IMR-90 (cell line): ENCODE results near the gene MARF1. TPM values are rescaled to one million over a fixed set of nuclear protein-coding genes. Genes with fewer than 3 reads are reported as not detected.

ENCODE experiments used
- ATAC-seq: fragments of 200-7000 bp; cut with Tn5 transposase; 2 replicates; pipeline ENCODE4 v1.9.1; 2020; ENCODE audit warnings: low read depth, mild to moderate bottlenecking, moderate library complexity
- BruUV-seq: library from RNA; stranded (reverse); fragments of 400-500 nt; replicated peaks from 2 replicates; lab custom pipeline; 2021; lab: Mats Ljungman, UMichigan
- CTCF ChIA-PET: fragments of 300-600 bp; formaldehyde crosslinking; extraction: SDS; loops from one replicate; lab custom pipeline; 2021; ENCODE audit warnings: antibody characterized with exemption; lab: Yijun Ruan, JAX
- POLR2A ChIA-PET: fragments of 300-600 bp; sonication (Branson Sonifier 250); formaldehyde crosslinking; loops from one replicate; lab custom pipeline; 2022; ENCODE audit warnings: antibody characterized with exemption; ENCODE audit not compliant: unreplicated experiment; lab: Charles Lee
- DNase-seq: peaks from one replicate; pipeline ENCODE4 v3.0.0; 2013
- H2AFZ ChIP-seq: replicated peaks from 2 replicates; pipeline ENCODE3; 2013; ENCODE audit warnings: low read length, mild to moderate bottlenecking; ENCODE audit not compliant: poor library complexity
- H2AK5ac ChIP-seq: 2 replicates; pipeline ENCODE4 v1.6.1; 2013; ENCODE audit warnings: low read depth, low read length, inconsistent platforms
- H2AK9ac ChIP-seq: replicated peaks from 2 replicates; pipeline ENCODE3; 2013; ENCODE audit warnings: mild to moderate bottlenecking, low read depth, low read length, moderate library complexity; ENCODE audit not compliant: poor library complexity
- H2BK120ac ChIP-seq: 2 replicates; pipeline ENCODE4 v1.6.1; 2013; ENCODE audit warnings: low read depth, low read length, inconsistent platforms
- H2BK15ac ChIP-seq: 3 replicates; pipeline ENCODE4 v1.6.1; 2013; ENCODE audit warnings: low read depth, low read length, inconsistent platforms
- H2BK20ac ChIP-seq: 2 replicates; pipeline ENCODE4 v1.6.1; 2013; ENCODE audit warnings: low read depth, mild to moderate bottlenecking, inconsistent platforms, low read length, moderate library complexity
- H2BK5ac ChIP-seq: 2 replicates; pipeline ENCODE4 v1.6.1; 2013; ENCODE audit warnings: mild to moderate bottlenecking, low read depth, low read length, inconsistent platforms; ENCODE audit not compliant: poor library complexity, severe bottlenecking
- H3K14ac ChIP-seq: replicated peaks from 2 replicates; pipeline ENCODE4 v1.6.1; 2013; ENCODE audit warnings: low read depth, low read length, inconsistent platforms
- H3K18ac ChIP-seq: 2 replicates; pipeline ENCODE4 v1.6.1; 2013; ENCODE audit warnings: low read depth, low read length, control low read depth
- H3K23ac ChIP-seq: 2 replicates; pipeline ENCODE4 v1.6.1; 2013; ENCODE audit warnings: low read depth, low read length, inconsistent platforms
- H3K27ac ChIP-seq: 2 replicates; pipeline ENCODE4 v1.5.1; 2013; ENCODE audit warnings: mild to moderate bottlenecking, control low read depth, low read length; ENCODE audit not compliant: insufficient read depth
- H3K27me3 ChIP-seq: 2 replicates; pipeline ENCODE4 v1.6.1; 2013; ENCODE audit warnings: low read length; ENCODE audit not compliant: control insufficient read depth, insufficient read depth
- H3K36me3 ChIP-seq: 2 replicates; pipeline ENCODE4 v1.6.1; 2013; ENCODE audit warnings: low read length, mixed read lengths; ENCODE audit not compliant: control insufficient read depth, insufficient read depth
- H3K4ac ChIP-seq: 2 replicates; pipeline ENCODE4 v1.6.1; 2013; ENCODE audit warnings: low read depth, low read length, inconsistent platforms
- H3K4me1 ChIP-seq: 2 replicates; pipeline ENCODE4 v1.6.1; 2013; ENCODE audit warnings: low read length, mixed read lengths; ENCODE audit not compliant: control insufficient read depth, insufficient read depth
- H3K4me2 ChIP-seq: 2 replicates; pipeline ENCODE4 v1.6.1; 2013; ENCODE audit warnings: low read depth, mild to moderate bottlenecking, control low read depth, low read length, moderate library complexity
- H3K4me3 ChIP-seq: 2 replicates; pipeline ENCODE4 v1.5.1; 2013; ENCODE audit warnings: low read depth, mild to moderate bottlenecking, control low read depth, low read length, moderate library complexity; ENCODE audit not compliant: insufficient read depth
- H3K56ac ChIP-seq: 2 replicates; pipeline ENCODE4 v1.6.1; 2013; ENCODE audit warnings: low read length, inconsistent platforms; ENCODE audit not compliant: insufficient read depth; ENCODE audit errors: extremely low read depth
- H3K79me1 ChIP-seq, 2 experiments: 2 replicates each; pipeline ENCODE4 v1.6.1; 2013; ENCODE audit warnings: low read length in 2 of 2, inconsistent platforms in 1 of 2, low read depth in 1 of 2
- H3K9ac ChIP-seq: 2 replicates; pipeline ENCODE4 v1.6.1; 2013; ENCODE audit warnings: low read depth, low read length, control low read depth
- H3K9me1 ChIP-seq: 2 replicates; pipeline ENCODE4 v1.6.1; 2013; ENCODE audit warnings: low read length, inconsistent platforms; ENCODE audit not compliant: insufficient read depth
- H3K9me3 ChIP-seq: 2 replicates; pipeline ENCODE4 v1.6.1; 2013; ENCODE audit warnings: low read length; ENCODE audit not compliant: control insufficient read depth, insufficient read depth
- H4K20me1 ChIP-seq: 2 replicates; pipeline ENCODE4 v1.6.1; 2013; ENCODE audit warnings: low read length, inconsistent platforms; ENCODE audit not compliant: insufficient read depth
- H4K5ac ChIP-seq: 2 replicates; pipeline ENCODE4 v1.6.1; 2013; ENCODE audit warnings: mild to moderate bottlenecking, low read depth, low read length, control low read depth
- H4K8ac ChIP-seq, 2 experiments: 2 replicates each; pipeline ENCODE4 v1.6.1; 2013; ENCODE audit warnings: low read depth in 2 of 2, low read length in 2 of 2, control low read depth in 1 of 2, inconsistent platforms in 1 of 2
- H4K91ac ChIP-seq: 2 replicates; pipeline ENCODE4 v1.6.1; 2013; ENCODE audit warnings: low read depth, low read length, inconsistent platforms; ENCODE audit not compliant: insufficient read depth
- CHD1 ChIP-seq: IDR thresholded peaks from 2 replicates; pipeline ENCODE4 v1.6.1; 2012; ENCODE audit warnings: low read depth, low read length, improper control_type of control experiment
- MAZ ChIP-seq: IDR thresholded peaks from 2 replicates; pipeline ENCODE4 v1.6.1; 2012; ENCODE audit warnings: low read depth, mild to moderate bottlenecking, low read length, improper control_type of control experiment, moderate library complexity, borderline replicate concordance
- WGBS, 2 experiments: methylation state at CpG; one replicate each; pipeline versions ENCODE4 v1.1.5 to v1.1.7; 2013; ENCODE audit warnings: missing lambda C conversion rate in 2 of 2; ENCODE audit not compliant: insufficient read length in 1 of 2; ENCODE audit errors: extremely low coverage in 2 of 2; 5-methylcytosine and 5-hydroxymethylcytosine counted together
- dilution Hi-C: fragments of 300-500 bp; cut with HindIII; formaldehyde crosslinking; loops from one replicate; pipeline ENCODE4 v1.14.3; 2018; ENCODE audit warnings: low sequenced_read_pairs; ENCODE audit not compliant: unreplicated experiment
- in situ Hi-C: fragments of 300-500 bp; cut with MboI; formaldehyde crosslinking; loops from 3 replicates; pipeline ENCODE4 v1.14.3; 2019; ENCODE audit warnings: low sequenced_read_pairs, inconsistent platforms, mixed read lengths
- intact Hi-C: fragments of 100-400 bp; cut with micrococcal nuclease; formaldehyde crosslinking; loops from 2 replicates; pipeline ENCODE4 v1.10.0; 2022
- polyA plus RNA-seq, 3 experiments: library from polyadenylated mRNA; depleted of rRNA; stranded (reverse); fragments of >200 nt; gene quantifications; 2 replicates each; pipeline ENCODE4 v1.2.3, GENCODE V29; 2012; ENCODE audit warnings: low replicate concordance in 1 of 3
- total RNA-seq: library from RNA; depleted of rRNA; stranded (reverse); fragments of >200 nt; gene quantifications from 2 replicates; pipeline ENCODE4 v1.2.3, GENCODE V29; 2012

MARF1 gene
- total and polyA plus RNA-seq, 2 of the 4 experiments (the other 2 are of a cell fraction), result 9.0 to 12.9 TPM

DNA sequence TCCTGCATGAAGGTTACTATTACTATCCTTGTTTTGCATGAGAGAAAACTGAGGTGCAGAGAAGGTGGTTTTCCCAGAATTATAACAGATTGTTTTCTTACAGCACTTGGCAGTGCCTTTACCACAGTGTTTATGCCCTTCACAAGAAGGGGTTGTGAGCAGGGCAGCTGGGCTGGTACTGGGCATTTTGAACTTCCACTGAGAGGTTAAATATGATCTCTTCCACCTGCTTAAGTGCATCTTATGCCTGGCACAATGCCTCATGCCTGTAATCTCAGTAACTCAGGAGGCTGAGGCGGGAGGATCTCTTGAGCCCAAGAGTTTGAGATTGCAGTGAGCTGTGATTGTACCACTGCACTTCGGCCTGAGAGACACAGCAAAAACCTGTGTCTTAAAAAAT, 43.3 kb upstream of the MARF1 start:
- H4K20me1 ChIP-seq, result no peaks in the 10 kb centered on the region; the same call in 1 of the 2 replicates
- H3K9me3 ChIP-seq, result no peaks in the 10 kb centered on the region
- no CpG with 5 or more reads among the region's 2 CpGs for WGBS, 2 experiments
- H3K4ac ChIP-seq, result no peak overlapping the region
- DNase-seq, result no peak
- no peak overlapping the region for H3K56ac ChIP-seq
- H3K18ac ChIP-seq, result no peak overlapping the region
- H4K91ac ChIP-seq, result no peak overlapping the region
- H3K23ac ChIP-seq, result no peak overlapping the region
- no peak overlapping the region for H3K27ac ChIP-seq
- no peak overlapping the region for H3K14ac ChIP-seq
- dilution Hi-C loops (no loop called here), in situ Hi-C loops (no loop called here), intact Hi-C loops (no loop called here)
- H2BK20ac ChIP-seq, result no peak overlapping the region
- no peak overlapping the region for H2AK5ac ChIP-seq
- no peak for TF ChIP-seq MAZ
- no peak for TF ChIP-seq CHD1
- no peak overlapping the region for H3K4me2 ChIP-seq
- H3K79me1 ChIP-seq, result peaks cover 8 to 45% of the 10 kb centered on the region in 2 experiments
- no peak overlapping the region for H2BK5ac ChIP-seq
- H2AK9ac ChIP-seq, result no peak overlapping the region
- no peaks in the 10 kb centered on the region for H3K27me3 ChIP-seq
- ATAC-seq, result no peak
- H3K36me3 ChIP-seq, result peaks cover 28% of the 10 kb centered on the region
- no peak overlapping the region for H3K4me3 ChIP-seq
- no peak overlapping the region for H4K5ac ChIP-seq
- BruUV-seq, result no TSS peak
- no peak overlapping the region for H2BK120ac ChIP-seq
- no peak overlapping the region for H4K8ac ChIP-seq
- H3K9me1 ChIP-seq, result no peaks in the 10 kb centered on the region; the same call in 1 of the 2 replicates
- H3K4me1 ChIP-seq, result peaks cover 2% of the 10 kb centered on the region; the same call in 1 of the 2 replicates
- CTCF ChIA-PET, result interaction anchor here (0.6 kb wide), 1 partner anchor 410 kb away, joined by 3 read pairs; no protein-coding TSS in a partner anchor
- H2BK15ac ChIP-seq, result no peak overlapping the region
- POLR2A ChIA-PET, result interaction anchor here (0.6 kb wide), 1 partner anchor 14 kb away, joined by 3 read pairs; no protein-coding TSS in a partner anchor
- no peak overlapping the region for H3K9ac ChIP-seq
- H2AFZ ChIP-seq, result no peak overlapping the region
